HepG2 (cell line): ENCODE measurements around the gene SLC9A9. TPM values are rescaled to one million over a fixed set of nuclear protein-coding genes. Genes with fewer than 3 reads are reported as not detected.
"Not testable (repeated sequence)": the region's sequence is repeated elsewhere in the genome, so short reads cannot be mapped to it uniquely, and the experiment has no call there.

Experiments used
- ATAC-seq: fragments of 200-7000 bp; cut with Tn5 transposase; 3 replicates; pipeline ENCODE4 v1.9.1; 2020; ENCODE audit warnings: mild to moderate bottlenecking, moderate library complexity
- BruUV-seq: library from RNA; stranded (reverse); fragments of 400-500 nt; replicated peaks from 2 replicates; lab custom pipeline; 2021; lab: Mats Ljungman, UMichigan
- CTCF ChIA-PET: fragments of 300-600 bp; formaldehyde crosslinking; extraction: SDS; loops from one replicate; lab custom pipeline; 2021; ENCODE audit warnings: low total read pairs, inconsistent platforms, low intra/inter-chr PET ratio; lab: Yijun Ruan, JAX
- POLR2A ChIA-PET: fragments of 350-600 bp; sonication (Branson Sonifier 250); formaldehyde crosslinking; loops from one replicate; lab custom pipeline; 2020; ENCODE audit warnings: antibody characterized with exemption, inconsistent platforms; lab: Yijun Ruan, JAX
- DNase-seq: peaks from one replicate; pipeline ENCODE4 v3.0.0-alpha.2; 2015; ENCODE audit warnings: low spot score
- FAIRE-seq: peaks from 3 replicates; lab custom pipeline; 2011; peaks lifted over from hg19 to GRCh38; lab: Jason Lieb, UNC
- H2AFZ ChIP-seq: one replicate; pipeline ENCODE4 v1.6.1; 2011; ENCODE audit warnings: low read length, inconsistent platforms
- H3K27ac ChIP-seq: fragments of 300-600 bp; 3 replicates; pipeline ENCODE4 v1.8.0; 2011; ENCODE audit warnings: mixed run types, mild to moderate bottlenecking, mixed read lengths, low read length, inconsistent platforms; ENCODE audit not compliant: insufficient read depth; ENCODE audit errors: extremely low read length
- H3K27me3 ChIP-seq, 2 experiments: fragments of 200-600 bp in 1 of 2; 2 replicates in 1 of 2; 3 replicates in 1 of 2; pipeline versions ENCODE4 v1.6.0 to v1.8.0; 2011; ENCODE audit warnings: low read length in 2 of 2, mild to moderate bottlenecking in 2 of 2, moderate library complexity in 2 of 2, inconsistent platforms in 1 of 2; ENCODE audit not compliant: insufficient read depth in 2 of 2, control insufficient read depth in 1 of 2
- H3K36me3 ChIP-seq, 2 experiments: fragments of 200-600 bp in 1 of 2; replicated peaks in 1 of 2; 2 replicates in 1 of 2; 3 replicates in 1 of 2; pipeline versions ENCODE4 v1.5.1 to v1.8.0; 2011; ENCODE audit warnings: low read length in 2 of 2, inconsistent platforms in 1 of 2; ENCODE audit not compliant: insufficient read depth in 2 of 2, control insufficient read depth in 1 of 2
- H3K4me1 ChIP-seq: 2 replicates; pipeline ENCODE4 v1.5.1; 2012; ENCODE audit warnings: low read length, inconsistent platforms; ENCODE audit not compliant: insufficient read depth
- H3K4me2 ChIP-seq: 2 replicates; pipeline ENCODE4 v1.6.0; 2011; ENCODE audit warnings: low read depth, low read length, inconsistent platforms
- H3K4me3 ChIP-seq, 3 experiments: fragments of 200-600 bp in 1 of 3; sonication (generic), shearing (Covaris generic) in 1 of 3; replicated peaks in 1 of 3; 2 replicates each; pipeline ENCODE4 v1.5.1; 2011 to 2016; ENCODE audit warnings: low read length in 3 of 3, inconsistent platforms in 2 of 3, low read depth in 2 of 3, mild to moderate bottlenecking in 2 of 3, control low read depth in 1 of 3, mixed read lengths in 1 of 3; ENCODE audit not compliant: insufficient read depth in 1 of 3
- H3K79me2 ChIP-seq: one replicate; pipeline ENCODE4 v1.6.1; 2011; ENCODE audit warnings: low read length, inconsistent platforms; ENCODE audit not compliant: insufficient read depth
- H3K9ac ChIP-seq: 2 replicates; pipeline ENCODE4 v1.6.0; 2011; ENCODE audit warnings: mild to moderate bottlenecking, low read depth, low read length, inconsistent platforms; ENCODE audit not compliant: insufficient read depth
- H3K9me3 ChIP-seq: 2 replicates; pipeline ENCODE4 v1.5.1; 2012; ENCODE audit warnings: mild to moderate bottlenecking, low read length
- H4K20me1 ChIP-seq: 2 replicates; pipeline ENCODE4 v1.6.0; 2011; ENCODE audit warnings: inconsistent platforms, mild to moderate bottlenecking, low read length, moderate library complexity; ENCODE audit not compliant: insufficient read depth
- RFXANK ChIP-seq: IDR thresholded peaks from 2 replicates; pipeline ENCODE4 v1.6.1; 2016
- RORA ChIP-seq: sonication (generic); formaldehyde crosslinking; IDR thresholded peaks from 2 replicates; pipeline ENCODE4 v1.5.0; 2020; ENCODE audit warnings: mild to moderate bottlenecking, missing genetic modification reagents, moderate library complexity
- TEAD3 ChIP-seq: optimal IDR thresholded peaks from 2 replicates; pipeline ENCODE3; 2016; ENCODE audit warnings: borderline replicate concordance
- ZNF598 ChIP-seq: sonication (generic); formaldehyde crosslinking; IDR thresholded peaks from 2 replicates; pipeline ENCODE4 v1.5.1; 2020; ENCODE audit warnings: mild to moderate bottlenecking, missing genetic modification reagents, borderline replicate concordance
- ZNF652 ChIP-seq: IDR thresholded peaks from 2 replicates; pipeline ENCODE4 v1.6.1; 2016; ENCODE audit warnings: low read depth, borderline replicate concordance
- ZNF780A ChIP-seq: sonication (generic); formaldehyde crosslinking; IDR thresholded peaks from 2 replicates; pipeline ENCODE4 v1.8.0; 2022; ENCODE audit warnings: mild to moderate bottlenecking, missing genetic modification reagents, moderate library complexity
- WGBS: methylation state at CpG from one replicate; pipeline ENCODE4 v1.1.6; 2017; ENCODE audit warnings: low lambda C conversion rate; 5-methylcytosine and 5-hydroxymethylcytosine counted together
- in situ Hi-C: cut with HindIII; loops from 2 replicates; pipeline ENCODE4 v1.10.0; 2017; ENCODE audit warnings: low pct_unique_long_range_greater_than_20kb; ENCODE audit not compliant: extremely low pct_ligation_motif_present
- intact Hi-C: fragments of 100-400 bp; cut with micrococcal nuclease; formaldehyde crosslinking; loops from one replicate; pipeline ENCODE4 v1.10.0; 2022; ENCODE audit not compliant: unreplicated experiment
- polyA plus RNA-seq, 8 experiments: library from polyadenylated mRNA; depleted of rRNA in 3 of 8; stranded (reverse) in 7 of 8; unstranded in 1 of 8; fragments of >200 nt; fragmentation: Illumina TruSeq in 4 of 8; extraction: Trizol in 4 of 8; gene quantifications; 2 replicates each; pipeline versions ENCODE4 v1.2.1 to v1.2.3, GENCODE V29; 2011 to 2016; ENCODE audit warnings: low read depth in 4 of 8, missing spikeins in 1 of 8, mixed read lengths in 1 of 8; ENCODE audit not compliant: insufficient read depth in 1 of 8
- total RNA-seq, 5 experiments: library from RNA; depleted of rRNA; stranded (reverse); fragments of >200 nt; fragmentation: Illumina TruSeq; extraction: Trizol; gene quantifications; 2 replicates each; pipeline ENCODE4 v1.2.3, GENCODE V29; 2016; ENCODE audit warnings: low read depth in 1 of 5
- TF ChIP-seq, protein P1 (sequence below): sonication (generic); formaldehyde crosslinking; IDR thresholded peaks from 2 replicates; pipeline ENCODE4 v1.8.1; 2022; ENCODE audit warnings: mild to moderate bottlenecking, missing genetic modification reagents
- TF ChIP-seq, protein P2 (sequence below): sonication (generic); formaldehyde crosslinking; IDR thresholded peaks from 2 replicates; pipeline ENCODE4 v1.9.0; 2021; ENCODE audit warnings: mild to moderate bottlenecking, missing genetic modification reagents
- TF ChIP-seq, protein P3 (sequence below): sonication (generic); formaldehyde crosslinking; IDR thresholded peaks from 2 replicates; pipeline ENCODE4 v1.4.0; 2020; ENCODE audit warnings: mild to moderate bottlenecking, missing genetic modification reagents

Gene SLC9A9
- total and polyA plus RNA-seq, 2 of the 13 experiments (the other 11 are each of a cell fraction or from before 2014, with no cell fraction given), result not detected

DNA sequence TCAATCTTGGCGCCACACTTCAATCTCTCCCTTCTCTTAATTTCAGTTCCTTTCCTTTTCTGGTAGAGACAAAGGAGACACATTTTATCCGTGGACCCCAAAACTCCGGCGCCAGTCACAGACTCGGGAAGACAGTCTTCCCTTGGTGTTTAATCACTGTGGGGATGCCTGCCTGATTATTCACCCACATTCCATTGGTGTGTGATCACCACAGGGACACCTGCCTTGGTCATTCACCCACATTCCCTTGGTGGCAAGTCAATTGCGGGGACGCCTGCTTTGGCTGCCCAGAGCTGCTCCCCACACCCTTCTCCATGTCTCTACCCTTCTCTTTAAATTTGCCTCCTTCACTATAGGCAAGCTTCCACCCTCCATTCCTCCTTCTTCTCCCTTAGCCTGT is 50.1 kb downstream of the SLC9A9 start:
- POLR2A ChIA-PET, ATAC-seq, H2AFZ ChIP-seq, intact Hi-C loops, BruUV-seq, H3K4me1 ChIP-seq, H3K79me2 ChIP-seq, H3K4me2 ChIP-seq, DNase-seq, H3K4me3 ChIP-seq, FAIRE-seq, H3K27ac ChIP-seq, CTCF ChIA-PET, H3K9me3 ChIP-seq, H3K36me3 ChIP-seq, H3K27me3 ChIP-seq, H4K20me1 ChIP-seq, H3K9ac ChIP-seq, in situ Hi-C loops: not testable (repeated sequence)
- WGBS, result 38% methylated on average over 7 of the region's 7 CpGs

DNA sequence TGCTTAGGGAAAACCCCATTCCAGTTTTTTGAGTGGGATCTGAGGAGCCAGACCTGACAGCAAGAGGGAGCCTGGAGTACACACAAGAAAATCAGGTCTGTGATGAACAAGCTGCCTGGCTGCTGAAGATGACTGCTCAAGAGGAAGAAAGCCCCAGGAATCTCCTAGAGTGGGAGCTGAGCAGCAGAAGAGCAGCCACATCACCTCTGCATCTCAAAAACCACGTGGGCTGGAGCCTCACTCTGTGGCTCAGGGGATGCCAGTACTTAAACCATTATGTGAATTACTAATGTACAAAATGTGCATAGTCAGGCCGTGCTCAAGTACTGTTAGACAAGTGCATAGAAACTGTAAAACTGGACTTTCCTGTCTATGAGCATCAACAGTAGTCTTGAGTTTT is 52.4 kb downstream of the SLC9A9 start:
- in situ Hi-C loops (no loop called here), intact Hi-C loops (no loop called here)
- Histone ChIP-seq H2AFZ (no peak overlapping the region), H3K9me3 (no peaks in the 10 kb centered on the region), H3K27ac (no peak overlapping the region), H3K9ac (no peak overlapping the region), H3K27me3 (no peaks in the 10 kb centered on the region), H3K4me1 (no peaks in the 10 kb centered on the region), H3K36me3 (no peaks in the 10 kb centered on the region), H3K4me2 (no peak overlapping the region), H4K20me1 (no peaks in the 10 kb centered on the region), H3K79me2 (no peaks in the 10 kb centered on the region), H3K4me3 (no peak overlapping the region)
- no TSS peak for BruUV-seq
- DNase-seq (no peak), FAIRE-seq (no peak), ATAC-seq (no peak)
- POLR2A ChIA-PET, result no interaction called here
- CTCF ChIA-PET, result no interaction called here
- WGBS, result 0% methylated on average over 2 of the region's 2 CpGs
- TF ChIP-seq, protein P1, sequence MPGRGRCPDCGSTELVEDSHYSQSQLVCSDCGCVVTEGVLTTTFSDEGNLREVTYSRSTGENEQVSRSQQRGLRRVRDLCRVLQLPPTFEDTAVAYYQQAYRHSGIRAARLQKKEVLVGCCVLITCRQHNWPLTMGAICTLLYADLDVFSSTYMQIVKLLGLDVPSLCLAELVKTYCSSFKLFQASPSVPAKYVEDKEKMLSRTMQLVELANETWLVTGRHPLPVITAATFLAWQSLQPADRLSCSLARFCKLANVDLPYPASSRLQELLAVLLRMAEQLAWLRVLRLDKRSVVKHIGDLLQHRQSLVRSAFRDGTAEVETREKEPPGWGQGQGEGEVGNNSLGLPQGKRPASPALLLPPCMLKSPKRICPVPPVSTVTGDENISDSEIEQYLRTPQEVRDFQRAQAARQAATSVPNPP, result no peak
- no peak for TF ChIP-seq TEAD3 (CRISPR knock-in tag)
- TF ChIP-seq, protein P2, sequence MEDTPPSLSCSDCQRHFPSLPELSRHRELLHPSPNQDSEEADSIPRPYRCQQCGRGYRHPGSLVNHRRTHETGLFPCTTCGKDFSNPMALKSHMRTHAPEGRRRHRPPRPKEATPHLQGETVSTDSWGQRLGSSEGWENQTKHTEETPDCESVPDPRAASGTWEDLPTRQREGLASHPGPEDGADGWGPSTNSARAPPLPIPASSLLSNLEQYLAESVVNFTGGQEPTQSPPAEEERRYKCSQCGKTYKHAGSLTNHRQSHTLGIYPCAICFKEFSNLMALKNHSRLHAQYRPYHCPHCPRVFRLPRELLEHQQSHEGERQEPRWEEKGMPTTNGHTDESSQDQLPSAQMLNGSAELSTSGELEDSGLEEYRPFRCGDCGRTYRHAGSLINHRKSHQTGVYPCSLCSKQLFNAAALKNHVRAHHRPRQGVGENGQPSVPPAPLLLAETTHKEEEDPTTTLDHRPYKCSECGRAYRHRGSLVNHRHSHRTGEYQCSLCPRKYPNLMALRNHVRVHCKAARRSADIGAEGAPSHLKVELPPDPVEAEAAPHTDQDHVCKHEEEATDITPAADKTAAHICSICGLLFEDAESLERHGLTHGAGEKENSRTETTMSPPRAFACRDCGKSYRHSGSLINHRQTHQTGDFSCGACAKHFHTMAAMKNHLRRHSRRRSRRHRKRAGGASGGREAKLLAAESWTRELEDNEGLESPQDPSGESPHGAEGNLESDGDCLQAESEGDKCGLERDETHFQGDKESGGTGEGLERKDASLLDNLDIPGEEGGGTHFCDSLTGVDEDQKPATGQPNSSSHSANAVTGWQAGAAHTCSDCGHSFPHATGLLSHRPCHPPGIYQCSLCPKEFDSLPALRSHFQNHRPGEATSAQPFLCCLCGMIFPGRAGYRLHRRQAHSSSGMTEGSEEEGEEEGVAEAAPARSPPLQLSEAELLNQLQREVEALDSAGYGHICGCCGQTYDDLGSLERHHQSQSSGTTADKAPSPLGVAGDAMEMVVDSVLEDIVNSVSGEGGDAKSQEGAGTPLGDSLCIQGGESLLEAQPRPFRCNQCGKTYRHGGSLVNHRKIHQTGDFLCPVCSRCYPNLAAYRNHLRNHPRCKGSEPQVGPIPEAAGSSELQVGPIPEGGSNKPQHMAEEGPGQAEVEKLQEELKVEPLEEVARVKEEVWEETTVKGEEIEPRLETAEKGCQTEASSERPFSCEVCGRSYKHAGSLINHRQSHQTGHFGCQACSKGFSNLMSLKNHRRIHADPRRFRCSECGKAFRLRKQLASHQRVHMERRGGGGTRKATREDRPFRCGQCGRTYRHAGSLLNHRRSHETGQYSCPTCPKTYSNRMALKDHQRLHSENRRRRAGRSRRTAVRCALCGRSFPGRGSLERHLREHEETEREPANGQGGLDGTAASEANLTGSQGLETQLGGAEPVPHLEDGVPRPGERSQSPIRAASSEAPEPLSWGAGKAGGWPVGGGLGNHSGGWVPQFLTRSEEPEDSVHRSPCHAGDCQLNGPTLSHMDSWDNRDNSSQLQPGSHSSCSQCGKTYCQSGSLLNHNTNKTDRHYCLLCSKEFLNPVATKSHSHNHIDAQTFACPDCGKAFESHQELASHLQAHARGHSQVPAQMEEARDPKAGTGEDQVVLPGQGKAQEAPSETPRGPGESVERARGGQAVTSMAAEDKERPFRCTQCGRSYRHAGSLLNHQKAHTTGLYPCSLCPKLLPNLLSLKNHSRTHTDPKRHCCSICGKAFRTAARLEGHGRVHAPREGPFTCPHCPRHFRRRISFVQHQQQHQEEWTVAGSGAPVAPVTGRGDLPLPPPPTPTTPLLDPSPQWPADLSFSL (CRISPR knock-in tag), result no peak
- TF ChIP-seq RFXANK (CRISPR knock-in tag), result no peak
- TF ChIP-seq RORA (CRISPR knock-in tag), result no peak
- no peak for TF ChIP-seq ZNF652 (CRISPR knock-in tag)
- TF ChIP-seq, protein P3, sequence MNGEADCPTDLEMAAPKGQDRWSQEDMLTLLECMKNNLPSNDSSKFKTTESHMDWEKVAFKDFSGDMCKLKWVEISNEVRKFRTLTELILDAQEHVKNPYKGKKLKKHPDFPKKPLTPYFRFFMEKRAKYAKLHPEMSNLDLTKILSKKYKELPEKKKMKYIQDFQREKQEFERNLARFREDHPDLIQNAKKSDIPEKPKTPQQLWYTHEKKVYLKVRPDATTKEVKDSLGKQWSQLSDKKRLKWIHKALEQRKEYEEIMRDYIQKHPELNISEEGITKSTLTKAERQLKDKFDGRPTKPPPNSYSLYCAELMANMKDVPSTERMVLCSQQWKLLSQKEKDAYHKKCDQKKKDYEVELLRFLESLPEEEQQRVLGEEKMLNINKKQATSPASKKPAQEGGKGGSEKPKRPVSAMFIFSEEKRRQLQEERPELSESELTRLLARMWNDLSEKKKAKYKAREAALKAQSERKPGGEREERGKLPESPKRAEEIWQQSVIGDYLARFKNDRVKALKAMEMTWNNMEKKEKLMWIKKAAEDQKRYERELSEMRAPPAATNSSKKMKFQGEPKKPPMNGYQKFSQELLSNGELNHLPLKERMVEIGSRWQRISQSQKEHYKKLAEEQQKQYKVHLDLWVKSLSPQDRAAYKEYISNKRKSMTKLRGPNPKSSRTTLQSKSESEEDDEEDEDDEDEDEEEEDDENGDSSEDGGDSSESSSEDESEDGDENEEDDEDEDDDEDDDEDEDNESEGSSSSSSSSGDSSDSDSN, result no peak
- no peak for TF ChIP-seq ZNF598 (CRISPR knock-in tag)
- TF ChIP-seq ZNF780A (CRISPR knock-in tag), result no peak
